ENCODE measurements around the gene FCRL2. TPM values are rescaled to one million over a fixed set of nuclear protein-coding genes. Genes with fewer than 3 reads are reported as not detected.

Gene FCRL2
- total RNA-seq, 1 donor from 2014 or later: not detected

Other genes with a start within 250 kb of the FCRL2 start
- not detected in 2 replicates for gene FCRL5, start 224.6 kb downstream of the FCRL2 start, total RNA-seq
- not detected in 2 replicates for gene FCRL4, start 179.0 kb downstream of the FCRL2 start, total RNA-seq
- not detected in 2 replicates for gene FCRL3, start 76.4 kb downstream of the FCRL2 start, total RNA-seq
- gene FCRL1, start 43.0 kb upstream of the FCRL2 start, total RNA-seq: not detected in 2 replicates
- not detected in 2 replicates for gene CD5L, start 64.7 kb upstream of the FCRL2 start, total RNA-seq
- gene KIRREL1, start 216.5 kb upstream of the FCRL2 start, total RNA-seq: 122 TPM in 2 replicates